ENCODE measurements around the gene PCDH15. TPM values are rescaled to one million over a fixed set of nuclear protein-coding genes. Genes with fewer than 3 reads are reported as not detected.

Gene PCDH15
- total RNA-seq, 1 donor from 2014 or later = not detected

GRCh38 chr10:54708021-54708420 lies 93.0 kb downstream of the PCDH15 start:
- no peak for DNase-seq (ENCODE audit: low read depth in 2 of 2)

- DNase-seq (ENCODE audit: low read depth in 2 of 2) = no peak
Measured at GRCh38 chr10:54702583-54703485, 98.2 kb downstream of the PCDH15 start.

- no peak for DNase-seq (ENCODE audit: low read depth in 2 of 2)
Measured at GRCh38 chr10:54691331-54691730, 109.7 kb downstream of the PCDH15 start.

- no peak for DNase-seq (ENCODE audit: low read depth in 2 of 2)
Measured at GRCh38 chr10:54682554-54682953, 118.5 kb downstream of the PCDH15 start.

GRCh38 chr10:54681136-54681535 lies 119.9 kb downstream of the PCDH15 start:
- no peak for DNase-seq (ENCODE audit: low read depth in 2 of 2)

GRCh38 chr10:54667136-54667535 lies 133.9 kb downstream of the PCDH15 start:
- no peak for DNase-seq (ENCODE audit: low read depth in 2 of 2)

- no peak for DNase-seq (ENCODE audit: low read depth in 2 of 2)
Measured at GRCh38 chr10:54666192-54666591, 134.8 kb downstream of the PCDH15 start.

GRCh38 chr10:54665095-54665494 lies 135.9 kb downstream of the PCDH15 start:
- DNase-seq (ENCODE audit: low read depth in 2 of 2) = no peak

- no peak for DNase-seq (ENCODE audit: low read depth in 2 of 2)
Measured at GRCh38 chr10:54660397-54660796, 140.6 kb downstream of the PCDH15 start.

GRCh38 chr10:54656643-54657042 lies 144.4 kb downstream of the PCDH15 start:
- DNase-seq (ENCODE audit: low read depth in 2 of 2) = no peak

- no peak for DNase-seq (ENCODE audit: low read depth in 2 of 2)
Measured at GRCh38 chr10:54653518-54653917, 147.5 kb downstream of the PCDH15 start.

GRCh38 chr10:54650547-54650946 lies 150.5 kb downstream of the PCDH15 start:
- no peak for DNase-seq (ENCODE audit: low read depth in 2 of 2)

- DNase-seq (ENCODE audit: low read depth in 2 of 2) = peak in 1 of 2 donors; percentile 29
Measured at GRCh38 chr10:54622017-54622416, 179.0 kb downstream of the PCDH15 start.

- DNase-seq (ENCODE audit: low read depth in 2 of 2) = no peak
Measured at GRCh38 chr10:54620352-54620751, 180.7 kb downstream of the PCDH15 start.

GRCh38 chr10:54614072-54614471 lies 187.0 kb downstream of the PCDH15 start:
- peak in 1 of 2 donors; percentile 9 for DNase-seq (ENCODE audit: low read depth in 2 of 2)

GRCh38 chr10:54613162-54613561 lies 187.9 kb downstream of the PCDH15 start:
- peak; percentile 45 to 66 for DNase-seq (ENCODE audit: low read depth in 2 of 2)

- no peak for DNase-seq (ENCODE audit: low read depth in 2 of 2)
Measured at GRCh38 chr10:54609423-54609822, 191.6 kb downstream of the PCDH15 start.

- DNase-seq (ENCODE audit: low read depth in 2 of 2) = no peak
Measured at GRCh38 chr10:54607983-54608382, 193.0 kb downstream of the PCDH15 start.

GRCh38 chr10:54594289-54594688 lies 206.7 kb downstream of the PCDH15 start:
- no peak for DNase-seq (ENCODE audit: low read depth in 2 of 2)

- peak in 1 of 2 donors; percentile 15 for DNase-seq (ENCODE audit: low read depth in 2 of 2)
Measured at GRCh38 chr10:54587971-54588370, 213.1 kb downstream of the PCDH15 start.

- no peak for DNase-seq (ENCODE audit: low read depth in 2 of 2)
Measured at GRCh38 chr10:54585572-54585971, 215.5 kb downstream of the PCDH15 start.

GRCh38 chr10:54577682-54578081 lies 223.3 kb downstream of the PCDH15 start:
- no peak for DNase-seq (ENCODE audit: low read depth in 2 of 2)

- no peak for DNase-seq (ENCODE audit: low read depth in 2 of 2)
Measured at GRCh38 chr10:54576541-54576940, 224.5 kb downstream of the PCDH15 start.

Measured in dermis microvascular lymphatic vessel endothelial cell (primary cell).